AG09319 (cell line): ENCODE data around the gene POU2F3.

Experiments
- DNase-seq: peaks from one replicate; pipeline ENCODE4 v3.0.0-alpha.2; 2010; ENCODE audit warnings: low read depth; ENCODE audit errors: extremely low read depth
- TF ChIP-seq, protein P1 (sequence below): IDR thresholded peaks from 2 replicates; pipeline ENCODE4 v1.5.1; 2011; ENCODE audit warnings: low read depth, mild to moderate bottlenecking, inconsistent platforms, low read length, moderate library complexity

POU2F3 gene

DNA sequence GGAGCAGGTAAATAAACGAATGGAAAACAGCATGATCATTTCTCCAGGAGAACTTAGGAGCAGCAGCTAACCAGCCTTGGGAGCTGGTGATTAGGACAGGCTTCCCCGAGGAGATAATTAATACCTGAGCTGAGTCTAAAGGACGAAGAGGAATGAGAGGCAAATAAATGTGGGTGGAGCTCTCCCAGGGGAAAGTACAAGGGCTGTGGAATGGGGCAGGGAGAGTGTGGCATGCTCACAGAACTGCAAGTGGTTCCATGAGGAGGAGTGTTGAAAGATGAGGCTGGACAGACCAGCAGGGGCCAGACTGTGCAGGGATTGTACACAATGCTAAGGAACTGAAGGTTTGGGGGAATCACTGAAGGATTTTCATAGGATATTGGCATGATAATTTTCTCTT is 70.9 kb downstream of the POU2F3 start:
- DNase-seq: no peak
- TF ChIP-seq, protein P1, sequence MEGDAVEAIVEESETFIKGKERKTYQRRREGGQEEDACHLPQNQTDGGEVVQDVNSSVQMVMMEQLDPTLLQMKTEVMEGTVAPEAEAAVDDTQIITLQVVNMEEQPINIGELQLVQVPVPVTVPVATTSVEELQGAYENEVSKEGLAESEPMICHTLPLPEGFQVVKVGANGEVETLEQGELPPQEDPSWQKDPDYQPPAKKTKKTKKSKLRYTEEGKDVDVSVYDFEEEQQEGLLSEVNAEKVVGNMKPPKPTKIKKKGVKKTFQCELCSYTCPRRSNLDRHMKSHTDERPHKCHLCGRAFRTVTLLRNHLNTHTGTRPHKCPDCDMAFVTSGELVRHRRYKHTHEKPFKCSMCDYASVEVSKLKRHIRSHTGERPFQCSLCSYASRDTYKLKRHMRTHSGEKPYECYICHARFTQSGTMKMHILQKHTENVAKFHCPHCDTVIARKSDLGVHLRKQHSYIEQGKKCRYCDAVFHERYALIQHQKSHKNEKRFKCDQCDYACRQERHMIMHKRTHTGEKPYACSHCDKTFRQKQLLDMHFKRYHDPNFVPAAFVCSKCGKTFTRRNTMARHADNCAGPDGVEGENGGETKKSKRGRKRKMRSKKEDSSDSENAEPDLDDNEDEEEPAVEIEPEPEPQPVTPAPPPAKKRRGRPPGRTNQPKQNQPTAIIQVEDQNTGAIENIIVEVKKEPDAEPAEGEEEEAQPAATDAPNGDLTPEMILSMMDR: no peak

DNA sequence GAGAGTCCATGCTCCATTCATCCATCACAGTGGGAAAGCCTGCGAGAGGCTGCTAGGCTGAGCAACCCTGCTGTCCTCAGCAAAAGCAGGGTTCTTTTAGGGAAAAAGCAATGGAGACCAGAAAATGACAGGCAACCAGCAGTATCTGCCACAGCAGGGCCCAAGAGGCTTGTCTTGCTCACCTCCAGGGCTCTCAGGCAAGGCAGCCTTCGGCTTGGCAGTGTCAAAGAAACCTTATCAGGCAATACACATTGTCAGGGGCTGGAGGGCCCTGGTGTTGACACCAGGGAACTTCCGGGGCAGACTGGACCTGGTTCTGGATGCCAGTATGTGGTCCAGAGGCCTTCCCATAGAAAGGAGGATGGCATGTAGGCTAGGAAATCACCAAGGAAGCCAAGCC is 74.9 kb downstream of the POU2F3 start:
- TF ChIP-seq, protein P1: no peak
- no peak for DNase-seq

DNA sequence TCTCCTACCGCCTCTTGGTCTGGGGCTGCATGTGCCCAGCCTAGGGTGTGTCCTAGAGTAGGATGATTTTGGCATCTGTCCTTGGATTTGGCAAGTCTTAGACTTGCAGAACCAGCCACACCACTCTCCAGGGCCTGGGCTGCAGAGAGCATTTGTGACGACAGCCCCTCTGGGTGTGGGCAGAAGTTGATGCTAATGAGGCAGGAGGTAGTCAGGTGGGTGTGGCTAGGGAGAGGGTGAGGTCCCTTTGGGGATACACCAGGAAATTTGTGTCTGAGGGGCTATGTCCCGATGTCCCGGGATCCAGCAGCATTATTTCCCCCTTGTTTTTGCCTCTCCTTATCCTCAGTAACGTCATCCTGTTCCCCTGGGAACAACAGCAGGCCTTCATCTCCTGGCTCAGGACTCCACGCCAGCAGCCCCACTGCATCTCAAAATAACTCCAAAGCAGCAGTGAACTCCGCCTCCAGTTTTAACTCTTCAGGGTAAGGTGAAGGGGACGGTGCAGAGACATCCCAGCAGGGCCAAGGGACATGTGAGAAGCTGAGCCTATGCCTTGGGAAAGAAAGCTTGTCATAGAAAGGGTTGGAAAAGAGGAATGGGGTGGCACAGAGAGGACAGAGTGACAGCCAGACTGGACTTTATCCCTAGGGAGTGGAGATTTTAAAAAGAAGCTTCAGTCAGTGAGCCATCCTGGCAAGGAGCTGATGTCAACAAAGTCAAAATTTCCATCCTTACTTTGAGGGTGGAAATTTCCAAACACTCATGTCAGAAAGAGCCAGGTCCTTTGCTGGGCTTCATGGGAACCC is 77.1 kb downstream of the POU2F3 start:
- TF ChIP-seq, protein P1: no peak
- DNase-seq: no peak

DNA sequence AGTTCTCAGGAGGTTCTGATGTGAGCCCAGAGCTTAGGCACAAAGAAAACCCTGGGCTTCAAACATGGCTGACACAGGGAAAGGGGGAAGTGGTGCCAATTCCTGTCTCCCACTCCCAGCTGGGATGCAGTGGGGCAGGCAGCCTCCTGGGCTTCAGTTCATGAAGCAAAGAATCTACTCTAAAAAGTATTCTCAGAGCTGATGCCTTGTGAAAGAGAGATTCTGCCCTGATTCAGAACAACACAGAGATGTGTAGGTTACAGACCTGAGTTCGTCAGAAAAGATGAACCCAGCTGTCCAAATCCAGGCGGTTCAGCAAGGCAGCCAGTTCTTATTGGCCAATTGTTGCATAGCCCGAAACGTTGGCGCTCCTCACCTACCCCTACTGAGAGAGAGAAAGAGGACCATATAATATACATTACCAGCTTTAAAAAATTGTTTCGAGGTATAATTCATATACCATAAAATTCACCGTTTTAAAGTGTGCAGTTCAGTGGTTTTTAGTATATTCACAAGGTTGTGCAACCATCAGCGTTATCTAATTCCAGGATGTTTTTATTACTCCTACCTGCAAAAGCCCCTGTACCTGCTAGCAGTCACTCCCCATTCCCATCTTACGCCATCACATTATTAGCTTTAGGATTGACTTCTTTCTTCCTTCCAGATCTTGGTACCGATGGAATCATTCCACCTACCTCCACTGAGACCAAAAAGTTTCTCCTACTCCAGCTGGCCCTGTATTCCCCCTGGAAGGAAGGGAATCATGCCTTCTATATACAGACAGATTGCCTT is 77.9 kb downstream of the POU2F3 start:
- no peak for DNase-seq
- TF ChIP-seq, protein P1: no peak

DNA sequence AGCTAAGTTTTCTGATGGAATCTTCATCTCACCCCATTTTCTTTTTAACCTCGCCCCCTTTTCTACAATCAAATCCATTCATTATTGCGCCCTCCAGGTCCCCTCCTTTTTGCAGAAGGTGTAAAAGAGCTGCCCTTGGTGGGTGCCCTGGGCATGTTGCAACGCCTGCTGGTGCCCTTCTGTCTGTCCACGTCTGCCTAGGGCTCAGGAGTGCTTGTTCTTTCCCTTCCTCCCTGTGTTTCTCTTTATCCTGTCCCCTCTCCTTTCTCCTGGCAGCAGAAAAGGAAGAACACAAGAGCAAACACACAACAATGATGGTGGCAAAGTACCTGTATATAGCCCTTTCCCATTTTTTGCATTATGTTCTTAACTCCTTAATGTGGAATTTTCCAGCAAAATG is 79.0 kb downstream of the POU2F3 start:
- TF ChIP-seq, protein P1: no peak
- no peak for DNase-seq

DNA sequence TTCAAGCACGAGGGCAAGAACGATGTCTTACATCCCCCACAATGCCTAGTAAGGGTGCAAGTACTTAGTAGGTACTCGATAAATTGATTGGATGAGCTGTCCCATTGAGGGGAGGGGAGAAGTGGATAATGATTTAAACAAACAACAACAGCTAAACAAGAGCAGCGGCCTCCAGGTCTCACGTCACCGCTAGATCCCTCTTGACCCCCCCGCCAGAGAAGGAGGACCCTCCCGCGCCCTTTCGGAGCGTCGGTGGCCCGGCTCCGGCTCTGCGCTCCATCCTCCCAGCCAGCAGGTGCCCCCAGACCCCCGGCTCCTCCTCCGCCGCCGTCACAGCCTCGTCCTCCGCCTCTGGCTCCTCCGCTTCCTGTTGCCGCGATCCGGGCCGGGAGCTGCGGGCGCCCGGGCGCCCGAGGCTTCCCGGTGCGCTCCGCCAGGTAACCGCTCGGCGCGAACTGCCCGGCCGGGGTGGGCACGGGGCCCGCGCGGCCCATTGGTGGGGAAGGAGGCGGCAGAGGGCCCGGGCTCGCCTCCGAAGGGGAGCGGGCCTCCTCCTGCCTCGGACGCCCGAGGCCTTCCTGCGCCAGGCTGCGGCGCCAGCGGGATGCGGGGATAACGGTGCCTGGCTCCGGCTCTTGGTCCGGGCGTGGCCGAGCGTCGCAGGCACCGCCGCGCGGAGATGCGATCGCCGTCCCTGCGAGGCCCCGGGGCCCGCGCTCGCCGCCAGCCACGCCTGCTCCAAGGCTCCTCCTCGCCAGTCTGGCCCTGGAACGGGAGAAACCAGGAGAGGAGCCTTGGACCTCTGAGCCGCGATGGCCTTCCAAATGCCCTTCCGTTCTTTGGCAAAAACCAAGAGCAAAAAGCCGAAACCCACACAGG is 85.2 kb downstream of the POU2F3 start, which contains the start of gene TLCD5:
TSS of gene TLCD5 (plus strand) at position 368 of the 879 bp plus-strand sequence. CDS start 2,143 bp downstream, outside the sequence.
- TF ChIP-seq, protein P1: peak; percentile 17
- no peak for DNase-seq
